K562 (cell line): ENCODE measurements around the gene HOXA1. TPM values are rescaled to one million over a fixed set of nuclear protein-coding genes. Genes with fewer than 3 reads are reported as not detected.

Source experiments
- ATAC-seq: fragments of 200-7000 bp; cut with Tn5 transposase; 3 replicates; pipeline ENCODE4 v1.9.1; 2020; ENCODE audit warnings: moderate library complexity
- BruUV-seq: library from RNA; stranded (reverse); fragments of 400-500 nt; replicated peaks from 2 replicates; lab custom pipeline; 2021; lab: Mats Ljungman, UMichigan
- CTCF ChIA-PET: fragments of 300-600 bp; formaldehyde crosslinking; extraction: SDS; loops from one replicate; lab custom pipeline; 2021; ENCODE audit warnings: low intra/inter-chr PET ratio; lab: Yijun Ruan, JAX
- POLR2A ChIA-PET: fragments of 300-600, 350-650 bp; sonication (Branson Sonifier 250); formaldehyde crosslinking; extraction: SDS; loops from one replicate; lab custom pipeline; 2021; ENCODE audit warnings: antibody characterized with exemption, inconsistent platforms; lab: Yijun Ruan, JAX
- DNase-seq, 4 experiments: peaks; one replicate each; pipeline versions ENCODE4 v3.0.0 to v3.0.0-alpha.2; 2011 to 2018; ENCODE audit warnings: low spot score in 3 of 4, mixed read lengths in 3 of 4; ENCODE audit errors: extremely low read depth in 1 of 4
- FAIRE-seq: peaks from 2 replicates; lab custom pipeline; 2011; peaks lifted over from hg19 to GRCh38; lab: Jason Lieb, UNC
- H2AFZ ChIP-seq: 2 replicates; pipeline ENCODE4 v1.6.0; 2011; ENCODE audit warnings: low read depth, low read length, control low read depth, inconsistent platforms
- H3K27ac ChIP-seq: fragments of 200-600 bp; 3 replicates; pipeline ENCODE4 v1.8.0; 2011; ENCODE audit warnings: low read depth, mild to moderate bottlenecking, control low read depth, inconsistent platforms, low read length, moderate library complexity, mixed read lengths; ENCODE audit errors: extremely low read depth
- H3K27me3 ChIP-seq, 2 experiments: fragments of 300-600 bp in 1 of 2; 2 replicates in 1 of 2; 3 replicates in 1 of 2; pipeline versions ENCODE4 v1.6.0 to v1.8.0; 2011; ENCODE audit warnings: inconsistent platforms in 2 of 2, low read length in 2 of 2, mild to moderate bottlenecking in 1 of 2, mixed read lengths in 1 of 2, moderate library complexity in 1 of 2; ENCODE audit not compliant: control insufficient read depth in 2 of 2, insufficient read depth in 2 of 2
- H3K36me3 ChIP-seq: fragments of 300-600 bp; 3 replicates; pipeline ENCODE4 v1.8.0; 2011; ENCODE audit warnings: mild to moderate bottlenecking, low read length, inconsistent platforms; ENCODE audit not compliant: control insufficient read depth, insufficient read depth
- H3K4me1 ChIP-seq, 2 experiments: fragments of 200-600 bp in 1 of 2; replicated peaks in 1 of 2; 2 replicates in 1 of 2; 3 replicates in 1 of 2; pipeline versions ENCODE4 v1.5.1 to v1.8.0; 2011; ENCODE audit warnings: inconsistent platforms in 2 of 2, low read length in 2 of 2, mild to moderate bottlenecking in 1 of 2, mixed read lengths in 1 of 2, moderate library complexity in 1 of 2; ENCODE audit not compliant: control insufficient read depth in 2 of 2, insufficient read depth in 2 of 2
- H3K4me2 ChIP-seq: 2 replicates; pipeline ENCODE4 v1.6.1; 2011; ENCODE audit warnings: low read length, control low read depth, inconsistent platforms, mixed read lengths; ENCODE audit not compliant: insufficient read depth
- H3K4me3 ChIP-seq: fragments of 200-600 bp; sonication (generic), shearing (Covaris generic); 2 replicates; pipeline ENCODE4 v1.5.1; 2016; ENCODE audit warnings: control low read depth, inconsistent platforms
- H3K79me2 ChIP-seq: fragments of 200-600 bp; 3 replicates; pipeline ENCODE4 v1.8.0; 2011; ENCODE audit warnings: low read length, inconsistent platforms; ENCODE audit not compliant: control insufficient read depth, insufficient read depth
- H3K9ac ChIP-seq, 2 experiments: 2 replicates each; pipeline versions ENCODE4 v1.6.0 to v1.6.1; 2011; ENCODE audit warnings: low read depth in 2 of 2, low read length in 2 of 2, control low read depth in 1 of 2, inconsistent platforms in 1 of 2, mild to moderate bottlenecking in 1 of 2, mixed read lengths in 1 of 2; ENCODE audit not compliant: insufficient read depth in 1 of 2
- H3K9me1 ChIP-seq: one replicate; pipeline ENCODE4 v1.6.0; 2011; ENCODE audit warnings: inconsistent platforms, mild to moderate bottlenecking, low read length, moderate library complexity; ENCODE audit not compliant: control insufficient read depth, insufficient read depth
- H3K9me3 ChIP-seq: replicated peaks from 2 replicates; pipeline ENCODE4 v1.5.1; 2011; ENCODE audit warnings: low read depth, low read length, inconsistent platforms; ENCODE audit not compliant: control insufficient read depth, insufficient read depth
- H4K20me1 ChIP-seq: replicated peaks from 2 replicates; pipeline ENCODE4 v1.6.1; 2011; ENCODE audit warnings: low read length, inconsistent platforms, mixed read lengths; ENCODE audit not compliant: control insufficient read depth, insufficient read depth
- CREBBP ChIP-seq: IDR thresholded peaks from one replicate; pipeline ENCODE4 v1.6.1; 2012; ENCODE audit warnings: low read depth, mild to moderate bottlenecking, control low read depth, inconsistent platforms, low read length
- ELF4 ChIP-seq: fragments of 450-650 bp; formaldehyde crosslinking; IDR thresholded peaks from 2 replicates; pipeline ENCODE4 v1.4.0; 2022; ENCODE audit warnings: missing genetic modification characterization
- NR1H2 ChIP-seq: sonication (generic); formaldehyde crosslinking; IDR thresholded peaks from 2 replicates; pipeline ENCODE4 v1.4.0; 2020; ENCODE audit warnings: mild to moderate bottlenecking, missing genetic modification reagents
- POLR2AphosphoS2 ChIP-seq: IDR thresholded peaks from 2 replicates; pipeline ENCODE4 v1.6.1; 2012; ENCODE audit warnings: low read length, improper control_type of control experiment
- PRMT5 ChIP-seq: sonication (generic); formaldehyde crosslinking; IDR thresholded peaks from 2 replicates; pipeline ENCODE4 v1.5.0; 2020; ENCODE audit warnings: missing genetic modification reagents
- SMARCE1 ChIP-seq: fragments of 450-650 bp; IDR thresholded peaks from 2 replicates; pipeline ENCODE4 v1.7.1; 2016; ENCODE audit warnings: mild to moderate bottlenecking
- TCF3 ChIP-seq: sonication (generic); formaldehyde crosslinking; IDR thresholded peaks from 2 replicates; pipeline ENCODE4 v1.4.0; 2020; ENCODE audit warnings: mild to moderate bottlenecking, missing genetic modification reagents
- TCF7 ChIP-seq: sonication (generic); IDR thresholded peaks from 2 replicates; pipeline ENCODE4 v1.6.1; 2016; ENCODE audit warnings: antibody characterized with exemption, borderline replicate concordance
- ZNF766 ChIP-seq: fragments of 200-800 bp; sonication (Bioruptor generic); conservative IDR thresholded peaks from 2 replicates; pipeline ENCODE4 v1.6.1; 2016; ENCODE audit warnings: missing genetic modification characterization, missing compliant biosample characterization
- ZSCAN29 ChIP-seq: fragments of 450-650 bp; IDR thresholded peaks from 2 replicates; pipeline ENCODE4 v1.6.1; 2017
- WGBS: fragments of 100-300 bp; shearing (Covaris generic); methylation state at CpG from one replicate; pipeline ENCODE4 v1.1.6; 2016; ENCODE audit warnings: low coverage, mixed read lengths; ENCODE audit not compliant: insufficient coverage; ENCODE audit errors: missing lambda C conversion rate; 5-methylcytosine and 5-hydroxymethylcytosine counted together
- in situ Hi-C: fragments of 300-500 bp; cut with MboI; formaldehyde crosslinking; loops from 4 replicates; pipeline ENCODE4 v1.15.0; 2018; ENCODE audit warnings: inconsistent platforms, mixed read lengths
- intact Hi-C: fragments of 100-400 bp; cut with micrococcal nuclease; formaldehyde crosslinking; loops from 2 replicates; pipeline ENCODE4 v1.14.2; 2022
- polyA plus RNA-seq, 8 experiments: library from polyadenylated mRNA; depleted of rRNA in 4 of 8; stranded (reverse) in 5 of 8; unstranded in 3 of 8; fragments of >200 nt; fragmentation: Nextera tagmentation in 2 of 8; fragmentation: Illumina TruSeq in 1 of 8; extraction: Ambion mirVana in 2 of 8; extraction: Trizol in 1 of 8; gene quantifications; 2 replicates each; pipeline versions ENCODE4 v1.2.1 to v1.2.3, GENCODE V29; 2011 to 2014; ENCODE audit warnings: inconsistent platforms in 1 of 8, missing spikeins in 1 of 8
- total RNA-seq, 7 experiments: library from RNA; depleted of rRNA in 6 of 7; stranded (reverse); fragments of >200 nt in 6 of 7; fragmentation: Illumina TruSeq in 2 of 7; extraction: Trizol in 2 of 7; gene quantifications; 2 replicates each; pipeline versions ENCODE4 v1.2.1 to v1.2.3, GENCODE V29; 2011 to 2021; ENCODE audit warnings: low replicate concordance in 1 of 7
- TF ChIP-seq, protein P1 (sequence below), 2 experiments: fragments of 450-650 bp in 1 of 2; sonication (generic) in 1 of 2; formaldehyde crosslinking; conservative IDR thresholded peaks; 2 replicates each; pipeline versions ENCODE4 v1.4.0 to v1.8.1; 2020 to 2022; ENCODE audit warnings: mild to moderate bottlenecking in 1 of 2, missing genetic modification reagents in 1 of 2

HOXA1 gene
- total and polyA plus RNA-seq, 9 of the 15 experiments (the other 6 are each of a cell fraction or from before 2014, with no cell fraction given) = 0.03 to 0.63 (median 0.09) TPM; not detected in 4

DNA sequence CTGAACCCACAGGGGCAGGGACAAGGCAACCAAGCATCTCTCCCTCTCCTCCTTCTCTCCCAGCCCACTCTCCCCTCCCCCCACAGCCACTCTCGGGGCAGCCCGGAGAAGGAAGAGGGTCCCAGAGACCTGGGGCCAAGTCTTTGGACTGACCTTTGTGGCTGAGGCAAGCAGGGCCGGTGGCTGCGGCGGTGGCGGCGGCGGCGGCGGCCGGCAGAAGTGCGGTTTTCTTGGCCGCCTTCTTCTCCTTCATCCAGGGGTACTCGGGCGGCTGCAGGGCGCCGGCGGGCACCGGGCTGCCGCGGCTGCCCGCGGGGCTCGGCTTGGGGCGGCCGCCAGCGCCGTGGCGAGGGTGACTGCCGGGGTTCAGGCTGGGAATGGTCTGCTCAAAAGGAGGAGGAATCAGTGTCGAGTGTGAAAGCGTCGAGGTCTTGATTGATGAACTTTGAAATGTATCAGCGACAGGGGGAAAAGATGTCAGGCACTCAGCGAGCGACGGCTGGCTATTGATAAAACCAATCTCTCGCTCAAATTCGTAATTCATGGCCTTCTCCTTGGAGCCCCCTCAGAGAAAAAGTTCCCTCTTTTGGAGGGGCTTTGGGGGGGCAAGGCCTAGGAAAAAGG lies 6.3 kb upstream of the HOXA1 start (continued):
- TF ChIP-seq ZNF766 (no peak), TCF7 (no peak)

DNA sequence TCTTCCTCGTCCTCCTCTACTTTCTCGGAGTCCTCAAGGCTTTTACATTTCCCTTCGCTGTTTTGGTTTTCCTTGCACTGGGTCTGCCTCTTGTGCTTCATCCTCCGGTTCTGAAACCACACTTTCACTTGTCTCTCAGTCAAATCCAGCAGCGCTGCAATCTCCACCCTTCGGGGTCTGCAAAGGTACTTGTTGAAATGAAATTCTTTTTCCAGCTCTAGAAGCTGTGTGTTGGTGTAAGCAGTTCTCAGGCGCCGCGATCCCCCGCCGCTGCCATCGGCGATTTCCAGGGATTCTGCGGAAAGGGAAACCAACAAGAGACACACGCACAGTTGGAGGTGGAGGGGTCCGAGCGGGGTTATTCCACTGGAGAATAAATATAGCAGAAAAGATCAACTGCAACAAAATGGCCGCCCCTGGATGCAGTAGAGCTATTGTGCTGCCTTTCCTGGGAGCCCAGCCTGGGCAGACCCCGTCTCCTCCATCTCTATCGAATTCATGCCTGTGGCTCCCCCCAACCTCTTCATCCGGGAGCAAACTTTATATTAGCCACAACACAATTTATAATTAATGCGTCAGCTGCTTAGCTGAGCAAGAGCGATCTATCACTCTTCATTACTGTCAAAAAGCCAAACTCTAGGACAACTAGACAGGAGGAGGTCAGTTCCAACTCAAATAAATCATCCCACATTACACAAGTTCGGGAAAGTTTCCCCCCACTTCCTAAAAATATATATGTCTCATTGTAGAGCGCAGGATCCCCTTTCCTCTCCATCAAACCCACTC lies 5.6 kb upstream of the HOXA1 start:
- peaks cover 0 to 9% of the 10 kb centered on the region in 2 experiments; a peak in 2 of 5 replicates for H3K4me1 ChIP-seq
- TF ChIP-seq ZSCAN29 (no peak), NR1H2 (CRISPR knock-in tag) (no peak), TCF3 (no peak), PRMT5 (CRISPR knock-in tag) (no peak), CREBBP (no peak), SMARCE1 (no peak), POLR2AphosphoS2 (no peak), ELF4 (no peak)
- TF ChIP-seq, protein P1, sequence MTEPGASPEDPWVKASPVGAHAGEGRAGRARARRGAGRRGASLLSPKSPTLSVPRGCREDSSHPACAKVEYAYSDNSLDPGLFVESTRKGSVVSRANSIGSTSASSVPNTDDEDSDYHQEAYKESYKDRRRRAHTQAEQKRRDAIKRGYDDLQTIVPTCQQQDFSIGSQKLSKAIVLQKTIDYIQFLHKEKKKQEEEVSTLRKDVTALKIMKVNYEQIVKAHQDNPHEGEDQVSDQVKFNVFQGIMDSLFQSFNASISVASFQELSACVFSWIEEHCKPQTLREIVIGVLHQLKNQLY (CRISPR knock-in tag; conservative IDR thresholded peaks at IDR 0.05) = no peak
- H3K9me1 ChIP-seq = no peaks in the 10 kb centered on the region
- BruUV-seq = no TSS peak
- no peak overlapping the region for H3K4me3 ChIP-seq
- intact Hi-C loops (no loop called here), in situ Hi-C loops (no loop called here)
- no peaks in the 10 kb centered on the region for H3K9me3 ChIP-seq
- H4K20me1 ChIP-seq = no peaks in the 10 kb centered on the region
- H3K27me3 ChIP-seq = peaks cover 74 to 79% of the 10 kb centered on the region in 2 experiments
- no peaks in the 10 kb centered on the region for H3K79me2 ChIP-seq
- no peak for FAIRE-seq
- no peak overlapping the region for H3K4me2 ChIP-seq
- no peak overlapping the region for H3K9ac ChIP-seq
- 9% methylated on average over 25 of the region's 25 CpGs for whole genome bisulfite sequencing
- CTCF ChIA-PET = no interaction called here
- DNase-seq = no peak
- no peaks in the 10 kb centered on the region for H3K36me3 ChIP-seq
- no peak overlapping the region for H3K27ac ChIP-seq
- no peak for ATAC-seq
- POLR2A ChIA-PET = interaction anchor here (0.6 kb wide), 1 partner anchor 14 kb away, joined by 3 read pairs; no protein-coding TSS in a partner anchor
- H2AFZ ChIP-seq = no peak overlapping the region
